Skin epidermis (tissue), 12 donors: Measurements from ENCODE around the gene EFCAB7.
A peak's percentile ranks its signal among the peaks of the same experiment; 100 is the strongest.

ENCODE experiments used
- H3K27ac ChIP-seq, 21 experiments: fragments of 200-600 bp; sonication (generic) in 11 of 21; one replicate each; pipeline ENCODE4 v1.5.0; 2020; ENCODE audit warnings: mild to moderate bottlenecking in 3 of 21, inconsistent platforms in 2 of 21, moderate library complexity in 2 of 21
- H3K4me3 ChIP-seq, 7 experiments: fragments of 200-600 bp; sonication (generic) in 2 of 7; one replicate each; pipeline ENCODE4 v1.5.0; 2020; ENCODE audit warnings: inconsistent platforms in 2 of 7, mild to moderate bottlenecking in 2 of 7, moderate library complexity in 1 of 7

EFCAB7 gene

DNA sequence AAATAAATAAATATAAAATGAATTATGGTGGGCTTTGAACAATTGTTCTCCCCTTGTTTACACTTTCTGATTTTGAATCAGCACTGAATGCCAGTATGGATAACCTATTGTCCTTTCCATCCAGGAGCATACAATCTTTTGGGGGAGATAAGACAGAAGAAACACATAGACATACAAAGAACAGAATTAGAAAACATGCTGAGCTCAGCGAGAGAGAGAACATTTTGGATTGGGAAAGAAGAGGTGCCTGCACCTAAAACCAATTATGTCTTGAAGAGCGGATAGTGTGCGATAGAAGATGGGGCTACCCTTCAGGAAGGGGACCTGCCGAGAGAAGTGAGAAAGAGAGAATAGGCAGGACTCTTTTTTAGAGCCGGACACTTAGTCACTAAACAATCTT is 76.5 kb downstream of the EFCAB7 start:
- H3K4me3 ChIP-seq, result no peak overlapping the region
- H3K27ac ChIP-seq, result no peak overlapping the region

DNA sequence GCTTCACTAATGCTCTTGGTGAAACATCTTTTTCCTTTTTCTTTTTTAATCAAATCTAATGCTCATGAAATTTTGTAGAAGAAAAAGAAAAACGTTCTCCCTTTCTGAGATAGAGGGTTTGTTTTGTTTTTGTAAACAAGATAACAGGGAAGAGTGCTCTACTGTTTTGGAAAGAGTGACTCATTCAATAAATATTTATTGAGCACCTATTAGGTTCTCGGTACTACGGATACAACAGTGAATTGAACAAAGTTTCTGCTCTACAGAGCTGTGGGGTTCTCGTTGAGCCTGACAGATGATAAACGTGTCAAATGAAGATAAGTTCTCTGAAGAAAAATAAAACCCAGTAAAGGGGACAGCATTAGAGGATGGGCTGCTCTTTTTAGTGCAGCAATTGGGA is 76.9 kb downstream of the EFCAB7 start:
- H3K27ac ChIP-seq, result no peak overlapping the region
- H3K4me3 ChIP-seq, result no peak overlapping the region

DNA sequence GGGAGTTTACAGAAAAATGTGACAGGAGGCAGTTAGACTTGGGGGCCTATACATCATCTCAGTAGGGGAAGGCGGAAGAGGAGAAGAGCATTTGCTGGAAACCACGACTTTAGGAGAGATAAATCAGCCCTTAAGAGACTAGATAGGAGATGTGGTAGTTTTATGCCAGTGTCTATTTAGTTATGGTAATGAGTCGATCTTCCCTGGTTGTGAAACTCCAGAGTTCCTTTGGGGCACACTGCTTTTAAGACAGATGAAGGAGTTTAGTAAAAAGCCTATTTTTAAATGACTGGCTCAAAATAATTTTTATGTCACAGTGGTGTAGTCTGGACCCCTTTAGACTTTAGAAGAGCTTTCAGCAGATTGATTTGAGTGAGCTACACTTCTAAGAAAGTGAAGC is 77.7 kb downstream of the EFCAB7 start:
- Histone ChIP-seq H3K27ac (no peak overlapping the region), H3K4me3 (no peak overlapping the region)

DNA sequence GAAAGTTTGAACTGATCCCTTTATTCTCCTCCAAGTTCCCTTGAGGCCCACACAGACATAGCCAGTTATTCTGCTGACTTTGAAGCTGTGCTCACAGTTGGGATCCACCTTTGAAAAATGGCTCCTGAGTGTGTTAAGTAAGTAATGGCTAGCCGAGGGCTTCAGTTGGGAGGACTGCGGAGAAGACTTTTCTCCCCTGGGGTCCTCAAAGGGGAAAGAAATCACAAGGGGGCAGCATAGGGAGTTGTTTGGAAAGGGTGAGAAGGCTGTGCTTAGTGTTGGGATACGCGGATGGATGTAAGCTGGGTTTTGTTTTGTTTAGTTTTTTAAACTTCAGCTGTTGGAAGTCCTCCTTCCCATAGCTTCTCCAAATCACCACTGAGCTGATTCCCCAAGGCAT is 78.1 kb downstream of the EFCAB7 start:
- H3K4me3 ChIP-seq, result no peak overlapping the region
- H3K27ac ChIP-seq, result no peak overlapping the region

DNA sequence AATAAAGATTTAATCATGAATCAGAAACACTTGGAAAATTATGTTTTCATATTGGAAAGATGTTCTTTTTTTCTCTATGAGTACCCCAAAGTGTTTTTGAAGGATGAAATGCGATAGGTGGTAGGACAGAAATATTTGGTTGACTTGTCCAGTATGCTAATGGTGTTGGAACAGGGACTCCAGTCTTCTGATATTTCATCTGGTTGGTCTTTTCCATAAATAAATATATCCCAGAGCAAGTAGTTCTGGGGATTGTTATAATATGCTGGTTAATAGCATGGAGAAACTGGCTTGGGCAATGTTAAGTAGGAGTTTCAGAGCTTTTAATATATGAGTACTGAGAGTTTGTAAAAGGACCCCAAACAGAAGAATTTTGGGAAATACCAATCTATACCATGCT is 78.6 kb downstream of the EFCAB7 start:
- Histone ChIP-seq H3K27ac (no peak overlapping the region), H3K4me3 (no peak overlapping the region)

DNA sequence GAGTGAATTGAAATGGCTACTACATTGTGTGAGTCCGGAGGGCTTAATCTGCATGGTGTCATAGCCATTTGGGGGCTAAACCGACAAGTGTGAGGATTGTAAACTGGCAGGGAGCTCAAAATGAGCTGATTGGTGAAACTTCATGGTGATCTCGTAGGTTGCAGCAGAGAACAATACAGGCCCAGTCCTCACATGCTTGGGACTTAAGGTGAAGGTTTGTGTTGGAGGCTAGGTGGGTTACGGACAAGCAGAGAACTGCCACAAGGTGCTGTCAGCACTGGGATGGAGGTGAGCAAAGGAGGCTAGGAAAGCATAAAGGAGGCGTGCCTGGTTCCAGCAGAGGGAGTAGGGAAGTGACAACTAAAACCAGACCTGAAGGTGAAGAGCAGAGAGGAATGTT is 79.3 kb downstream of the EFCAB7 start:
- Histone ChIP-seq H3K27ac (no peak overlapping the region), H3K4me3 (no peak overlapping the region)

DNA sequence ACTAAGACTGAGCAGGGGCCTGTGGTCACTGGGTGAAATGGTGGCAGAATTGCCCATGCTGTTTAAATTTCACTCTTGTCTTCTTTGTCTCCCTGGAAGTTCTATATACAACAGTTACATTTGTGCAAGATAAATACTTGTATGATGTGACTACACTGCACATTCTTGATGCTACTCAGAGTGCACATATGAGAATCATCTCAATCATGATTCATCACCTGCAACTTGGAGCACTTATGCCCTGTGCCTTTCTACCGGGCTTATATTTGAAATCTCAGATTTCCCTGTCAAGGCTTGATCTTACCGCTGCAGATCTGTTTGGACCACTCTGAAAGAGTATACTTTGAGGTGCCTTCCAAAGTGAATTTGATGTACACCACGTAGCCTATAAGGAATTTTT is 80.5 kb downstream of the EFCAB7 start:
- no peak overlapping the region for H3K4me3 ChIP-seq
- no peak overlapping the region for H3K27ac ChIP-seq

DNA sequence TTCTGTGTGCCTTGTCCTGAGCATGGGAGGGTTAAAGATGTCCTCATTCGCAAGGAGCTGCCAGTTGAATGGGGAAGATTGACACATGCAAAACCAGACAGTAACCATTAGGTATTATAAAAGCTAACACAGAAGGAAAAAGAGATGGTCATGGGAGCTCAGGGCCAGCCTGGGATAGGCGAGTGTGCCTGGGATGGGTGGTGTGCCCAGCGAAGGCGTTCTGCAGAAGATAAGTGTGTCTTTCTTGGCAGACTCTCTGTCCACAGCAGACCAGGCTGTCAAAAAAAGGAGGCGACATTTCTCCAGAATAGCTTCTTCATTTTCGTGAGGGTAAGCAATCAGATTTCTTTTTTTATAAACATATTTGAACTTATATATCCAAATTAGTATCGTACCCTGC is 84.0 kb downstream of the EFCAB7 start:
- H3K4me3 ChIP-seq, result no peak overlapping the region
- H3K27ac ChIP-seq, result no peak overlapping the region

DNA sequence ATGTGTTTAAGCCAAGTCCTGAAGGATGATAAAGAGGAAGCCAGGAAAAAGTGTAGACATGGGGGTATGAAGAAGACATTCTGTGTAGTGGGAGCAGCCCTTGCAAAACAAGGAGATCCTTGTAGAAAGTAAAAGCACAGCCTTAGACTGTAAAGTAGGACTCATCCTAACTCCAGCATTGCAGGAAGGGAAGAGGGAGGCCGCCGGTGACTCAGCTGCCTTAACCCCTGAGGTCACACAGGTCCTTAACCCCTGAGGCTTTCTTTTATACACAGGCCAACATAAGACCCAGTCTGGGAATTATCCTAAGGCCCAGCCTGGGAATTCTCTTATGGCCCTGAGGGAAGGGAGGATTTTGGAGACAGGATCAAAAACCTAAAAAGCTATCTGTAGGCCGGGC is 87.9 kb downstream of the EFCAB7 start:
- no peak overlapping the region for H3K27ac ChIP-seq
- no peak overlapping the region for H3K4me3 ChIP-seq

DNA sequence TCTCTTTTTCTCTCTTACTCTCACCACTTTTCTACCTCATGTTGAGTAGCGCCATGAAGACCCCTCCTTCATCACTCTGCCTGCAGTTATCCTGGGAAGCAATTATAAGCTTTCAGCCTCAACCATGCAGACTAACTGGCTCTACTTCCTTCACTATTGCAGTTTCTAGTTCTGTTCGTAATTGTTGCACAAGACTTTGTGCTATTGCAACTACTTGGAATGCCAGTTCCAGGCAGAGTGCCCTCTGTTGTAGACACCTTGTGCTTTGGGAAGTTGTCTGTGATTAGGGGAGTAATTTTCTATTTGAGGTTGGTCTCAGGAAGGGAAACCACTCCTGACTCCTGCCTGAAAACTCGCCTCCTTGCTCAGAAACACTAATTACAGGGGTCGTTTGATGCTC is 89.2 kb downstream of the EFCAB7 start:
- Histone ChIP-seq H3K4me3 (no peak overlapping the region), H3K27ac (no peak overlapping the region)

DNA sequence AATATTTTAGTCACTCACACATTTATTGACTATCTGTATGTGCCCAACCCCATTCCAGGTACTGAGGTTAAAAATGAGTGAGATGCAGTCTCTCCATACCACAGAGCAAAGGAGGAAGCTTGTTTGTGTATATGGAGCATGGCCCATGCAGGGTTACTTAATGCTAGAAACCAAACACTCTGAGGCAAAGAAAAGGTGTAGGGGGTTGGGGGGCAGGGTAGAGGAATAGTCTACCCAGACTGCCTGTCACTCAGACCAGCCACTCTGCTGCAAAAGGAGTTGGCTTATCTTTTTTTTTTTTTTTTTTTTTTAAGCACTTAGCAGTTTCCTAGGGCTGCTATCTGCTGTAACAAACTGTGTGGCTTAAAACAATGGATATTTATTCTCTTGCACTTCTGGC is 89.6 kb downstream of the EFCAB7 start:
- H3K4me3 ChIP-seq, result no peak overlapping the region

DNA sequence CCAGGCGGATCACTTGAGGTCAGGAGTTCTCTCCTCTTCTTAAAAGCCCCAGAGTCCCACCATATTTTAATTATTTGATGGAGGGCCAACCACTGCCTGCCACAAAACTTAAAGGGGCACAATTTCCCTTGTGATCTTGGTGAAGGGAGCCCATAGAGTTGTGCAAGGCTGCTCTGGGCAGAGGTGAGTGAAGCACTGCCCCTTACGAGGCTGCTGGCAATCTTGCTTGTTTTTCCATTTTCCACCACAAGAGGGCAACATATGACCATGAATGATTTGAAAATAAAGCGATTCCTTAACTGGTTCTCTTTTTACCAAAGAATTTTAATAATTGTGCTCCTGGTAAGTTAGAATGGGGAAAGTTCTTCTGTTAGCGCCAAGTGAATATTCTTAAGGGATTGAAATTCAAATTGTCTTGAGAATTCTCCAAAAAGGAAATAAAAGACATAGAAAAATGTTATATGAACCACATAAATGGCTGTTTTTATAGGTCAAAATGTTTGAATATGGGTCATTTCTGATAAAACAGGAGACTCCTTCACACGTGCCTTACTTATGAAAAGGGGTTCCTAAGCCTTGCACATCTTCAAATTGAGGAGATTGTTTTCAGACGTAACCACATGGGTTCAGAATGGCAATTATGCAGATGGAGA is 92.6 kb downstream of the EFCAB7 start:
- H3K27ac ChIP-seq, result no peak overlapping the region
- H3K4me3 ChIP-seq, result no peak overlapping the region

More for the DNA sequence above, 89.6 kb downstream of the EFCAB7 start:
- H3K27ac ChIP-seq, result no peak overlapping the region

DNA sequence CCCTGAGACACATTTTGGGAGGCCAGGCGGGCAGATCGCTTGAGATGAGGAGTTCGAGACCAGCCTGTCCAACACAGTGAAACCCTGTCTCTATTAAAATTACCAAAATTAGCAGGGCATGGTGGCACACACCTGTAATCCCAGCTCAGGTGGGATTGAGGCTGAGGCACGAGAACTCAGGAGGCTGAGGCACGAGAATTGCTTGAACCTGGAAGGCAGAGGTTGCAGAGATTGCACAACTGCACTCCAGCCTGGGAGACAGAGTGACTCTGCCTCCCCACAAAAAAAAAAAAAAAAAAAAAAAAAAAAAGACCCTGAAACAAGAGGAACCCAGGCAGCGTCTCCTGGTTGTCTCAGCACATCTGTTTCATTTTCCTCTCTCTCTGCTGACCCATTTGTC is 94.1 kb downstream of the EFCAB7 start:
- no peak overlapping the region for H3K27ac ChIP-seq
- H3K4me3 ChIP-seq, result no peak overlapping the region

DNA sequence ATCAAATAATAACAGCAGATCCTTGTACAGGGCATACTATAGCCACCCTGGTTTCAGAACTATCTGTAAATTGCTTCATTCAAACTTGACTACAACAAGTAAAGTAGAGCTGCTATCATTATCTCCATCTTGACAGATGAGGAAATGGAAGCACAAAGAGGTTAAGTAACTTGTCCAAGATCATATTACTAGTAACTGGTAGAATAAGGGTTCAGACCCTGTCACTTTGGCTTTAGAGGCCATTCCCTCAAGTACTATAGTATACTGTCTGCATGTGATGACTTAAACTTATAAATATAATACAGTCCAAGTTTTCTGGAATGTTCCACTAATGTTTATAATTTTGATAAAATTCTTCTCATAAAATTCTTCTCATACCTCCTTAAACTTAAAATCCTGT is 94.7 kb downstream of the EFCAB7 start:
- Histone ChIP-seq H3K4me3 (no peak overlapping the region), H3K27ac (no peak overlapping the region)

DNA sequence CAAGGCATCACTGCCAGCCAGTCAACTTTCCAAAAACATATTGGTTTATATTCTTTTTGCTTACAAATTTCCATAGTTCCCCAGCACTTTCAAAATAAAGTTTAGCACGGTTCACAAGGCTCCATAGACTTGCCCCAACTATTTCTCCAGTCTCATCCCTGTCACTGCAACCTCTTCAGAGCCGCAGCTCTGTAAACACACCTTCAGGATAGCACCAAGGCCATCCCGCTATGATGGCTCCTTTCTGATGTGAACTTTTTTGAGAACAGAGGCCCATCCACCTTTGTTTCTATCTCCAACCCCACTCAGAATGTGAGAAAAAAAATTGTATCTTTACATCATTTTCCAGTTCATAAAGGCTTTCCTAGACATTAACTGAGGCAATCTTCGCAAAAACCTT is 96.2 kb downstream of the EFCAB7 start:
- Histone ChIP-seq H3K27ac (no peak overlapping the region), H3K4me3 (no peak overlapping the region)

DNA sequence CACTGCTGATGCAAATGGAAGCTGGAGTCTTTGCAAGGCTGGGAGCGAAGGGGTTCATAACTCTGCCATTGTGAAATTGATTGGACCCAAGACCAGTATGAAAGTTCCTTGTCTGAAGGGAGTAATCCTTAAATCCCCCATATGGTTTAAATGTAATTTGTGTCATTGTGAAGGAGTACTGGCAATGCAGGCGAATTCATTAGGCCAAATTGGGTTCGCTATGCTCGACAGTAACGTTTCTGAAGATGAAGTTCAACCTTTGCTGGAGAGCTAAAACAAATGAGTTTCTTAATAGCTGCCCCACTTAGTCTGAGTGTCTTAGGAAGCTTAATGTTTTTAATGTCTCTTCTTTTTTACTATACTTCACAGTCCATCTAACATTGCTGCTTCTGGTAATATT is 97.3 kb downstream of the EFCAB7 start:
- no peak overlapping the region for H3K27ac ChIP-seq

DNA sequence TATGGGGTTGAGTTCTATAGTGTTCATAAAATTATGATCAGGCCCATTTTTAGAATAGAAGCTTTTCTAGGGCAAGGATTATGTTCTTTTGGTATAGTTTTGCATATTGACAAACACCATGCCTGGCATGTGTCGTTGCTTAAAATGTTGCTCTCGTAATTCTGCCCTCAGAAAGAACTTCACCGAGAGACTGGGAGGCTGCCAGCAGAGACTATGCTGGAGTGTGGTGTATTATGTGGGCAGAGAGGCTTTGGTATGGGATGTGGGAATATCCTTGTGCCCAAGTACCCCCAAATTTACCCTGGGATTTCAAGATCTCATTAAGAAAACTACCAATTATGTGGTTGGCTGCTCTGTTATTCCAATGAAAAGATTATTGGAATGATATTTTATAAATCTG is 97.8 kb downstream of the EFCAB7 start:
- Histone ChIP-seq H3K4me3 (no peak overlapping the region), H3K27ac (peak overlapping the region in 1 of 21 experiments; percentile 29)

More for the DNA sequence above, 97.3 kb downstream of the EFCAB7 start:
- H3K4me3 ChIP-seq, result no peak overlapping the region

DNA sequence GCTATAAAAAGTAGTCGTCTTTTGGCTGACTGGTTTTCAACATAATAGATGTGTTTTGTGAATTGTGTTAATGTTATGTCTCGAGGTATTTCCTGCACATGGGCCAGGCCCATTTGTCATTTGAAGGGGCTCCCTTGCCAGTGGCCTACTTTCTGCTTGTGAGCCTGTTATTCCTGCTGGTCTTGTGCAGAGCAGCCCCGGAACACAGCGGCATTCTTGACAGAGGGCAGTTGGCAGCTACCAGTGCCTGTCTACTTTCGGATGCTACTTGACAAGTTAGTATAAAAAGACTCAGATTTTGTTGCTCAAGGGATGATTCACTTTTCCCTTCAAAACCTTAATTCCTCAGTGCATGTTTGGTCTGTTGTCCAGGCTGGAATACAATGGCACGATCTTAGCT is 98.4 kb downstream of the EFCAB7 start:
- Histone ChIP-seq H3K27ac (peak overlapping the region in 1 of 21 experiments; percentile 31), H3K4me3 (no peak overlapping the region)
